Stimulated activated CD8-positive, alpha-beta memory T cell treated with anti-CD3 and anti-CD28 coated beads, Interleukin-4, amount 100 ng/mL, for 4 hours (primary cell): Measurements from ENCODE around the gene CACTIN.
"Not testable (repeated sequence)": the region's sequence is repeated elsewhere in the genome, so short reads cannot be mapped to it uniquely, and the experiment has no call there.

ENCODE experiments used
- DNase-seq, 2 donors: peaks; one replicate each; pipeline ENCODE4 v3.0.0-alpha.2; 2020; ENCODE audit warnings: low read depth in 2 of 2, low spot score in 1 of 2

The CACTIN gene

GRCh38 chr19:3626473-3627350, at the start of gene CACTIN:
Gene CACTIN, minus strand, starts transcription at chr19:3626790. Its CDS starts 28 bp downstream, at chr19:3626762.
- peak; percentile 97 to 98 for DNase-seq

GRCh38 chr19:3674784-3675543, 48.4 kb upstream of the CACTIN start:
- no peak for DNase-seq

GRCh38 chr19:3673506-3674439, 47.2 kb upstream of the CACTIN start:
- no peak for DNase-seq

- no peak for DNase-seq
Measured at GRCh38 chr19:3672993-3673392, 46.4 kb upstream of the CACTIN start.

GRCh38 chr19:3672575-3672948, 46.0 kb upstream of the CACTIN start:
- DNase-seq, result no peak

GRCh38 chr19:3671680-3672574, 45.3 kb upstream of the CACTIN start:
- no peak for DNase-seq

GRCh38 chr19:3670796-3671679, 44.4 kb upstream of the CACTIN start:
- DNase-seq, result peak in 1 of 2 donors; percentile 32

GRCh38 chr19:3669947-3670795, 43.6 kb upstream of the CACTIN start:
- no peak for DNase-seq

- no peak for DNase-seq
Measured at GRCh38 chr19:3669082-3669946, 42.7 kb upstream of the CACTIN start.

GRCh38 chr19:3668331-3669081, 41.9 kb upstream of the CACTIN start:
- DNase-seq, result no peak

GRCh38 chr19:3667766-3668165, 41.2 kb upstream of the CACTIN start:
- DNase-seq, result no peak

GRCh38 chr19:3667037-3667638, 40.5 kb upstream of the CACTIN start:
- DNase-seq, result no peak

- not testable (repeated sequence) for DNase-seq
Measured at GRCh38 chr19:3666545-3666856, 39.9 kb upstream of the CACTIN start.

GRCh38 chr19:3665681-3666544, 39.3 kb upstream of the CACTIN start:
- DNase-seq, result peak; percentile 45 to 69

GRCh38 chr19:3664879-3665642, 38.5 kb upstream of the CACTIN start:
- no peak for DNase-seq
